Mesenchymal stem cell (in vitro differentiated cells and primary cell): ENCODE data around the gene PRKAR2B.

Experiments
- DNase-seq: peaks from one replicate; pipeline ENCODE4 v3.0.0-alpha.2; 2013
- H2AFZ ChIP-seq: one replicate; pipeline ENCODE4 v1.6.1; 2013; ENCODE audit warnings: low read depth, mild to moderate bottlenecking, control low read depth, inconsistent platforms, low read length, moderate library complexity
- H2AK5ac ChIP-seq: 2 replicates; pipeline ENCODE4 v1.6.1; 2013; ENCODE audit warnings: low read length, moderate library complexity, mild to moderate bottlenecking, inconsistent platforms; ENCODE audit not compliant: severe bottlenecking
- H2BK120ac ChIP-seq: one replicate; pipeline ENCODE4 v1.6.1; 2013; ENCODE audit warnings: low read depth, mild to moderate bottlenecking, inconsistent platforms, low read length, moderate library complexity
- H2BK12ac ChIP-seq, 2 experiments: one replicate each; pipeline ENCODE4 v1.6.1; 2013; ENCODE audit warnings: inconsistent platforms in 2 of 2, low read length in 2 of 2, mild to moderate bottlenecking in 2 of 2, moderate library complexity in 2 of 2, control low read depth in 1 of 2
- H2BK15ac ChIP-seq: one replicate; pipeline ENCODE4 v1.6.1; 2013; ENCODE audit warnings: mild to moderate bottlenecking, low read depth, inconsistent platforms; ENCODE audit not compliant: poor library complexity, severe bottlenecking
- H2BK5ac ChIP-seq: 2 replicates; pipeline ENCODE4 v1.6.1; 2013; ENCODE audit warnings: low read depth, mild to moderate bottlenecking, low read length, control low read depth, inconsistent platforms; ENCODE audit not compliant: poor library complexity, severe bottlenecking
- H3K14ac ChIP-seq, 2 experiments: one replicate each; pipeline ENCODE4 v1.6.1; 2013; ENCODE audit warnings: inconsistent platforms in 2 of 2, low read length in 2 of 2, control low read depth in 1 of 2, mild to moderate bottlenecking in 1 of 2, moderate library complexity in 1 of 2
- H3K18ac ChIP-seq, 2 experiments: one replicate each; pipeline ENCODE4 v1.6.1; 2013; ENCODE audit warnings: inconsistent platforms in 2 of 2, low read length in 2 of 2, control low read depth in 1 of 2, low read depth in 1 of 2, mild to moderate bottlenecking in 1 of 2
- H3K23ac ChIP-seq, 2 experiments: one replicate each; pipeline ENCODE4 v1.6.1; 2013; ENCODE audit warnings: inconsistent platforms in 2 of 2, low read length in 2 of 2, mild to moderate bottlenecking in 2 of 2, moderate library complexity in 2 of 2, control low read depth in 1 of 2
- H3K27ac ChIP-seq: 2 replicates; pipeline ENCODE4 v1.5.1; 2013; ENCODE audit warnings: mild to moderate bottlenecking, moderate library complexity, low read length, control low read depth, inconsistent platforms; ENCODE audit not compliant: poor library complexity, severe bottlenecking
- H3K27me3 ChIP-seq, 2 experiments: 2 replicates each; pipeline versions ENCODE4 v1.6.1 to v1.7.0; 2013; ENCODE audit warnings: low read length in 2 of 2, mild to moderate bottlenecking in 2 of 2, moderate library complexity in 2 of 2, control low read depth in 1 of 2, inconsistent platforms in 1 of 2; ENCODE audit not compliant: control insufficient read depth in 1 of 2, insufficient read depth in 1 of 2
- H3K36me3 ChIP-seq, 2 experiments: 2 replicates each; pipeline versions ENCODE4 v1.6.1 to v1.7.0; 2013; ENCODE audit warnings: low read length in 2 of 2, control low read depth in 1 of 2, inconsistent platforms in 1 of 2, low read depth in 1 of 2, mild to moderate bottlenecking in 1 of 2; ENCODE audit not compliant: insufficient read depth in 2 of 2, control insufficient read depth in 1 of 2
- H3K4ac ChIP-seq, 2 experiments: one replicate each; pipeline ENCODE4 v1.6.1; 2013; ENCODE audit warnings: inconsistent platforms in 2 of 2, low read length in 2 of 2, mild to moderate bottlenecking in 2 of 2, moderate library complexity in 2 of 2, control low read depth in 1 of 2, low read depth in 1 of 2
- H3K4me1 ChIP-seq: 2 replicates; pipeline ENCODE4 v1.6.1; 2013; ENCODE audit warnings: low read depth, low read length, control low read depth; ENCODE audit not compliant: control insufficient read depth, insufficient read depth
- H3K4me2 ChIP-seq: 2 replicates; pipeline ENCODE4 v1.6.1; 2013; ENCODE audit warnings: low read length, mild to moderate bottlenecking, inconsistent platforms; ENCODE audit not compliant: poor library complexity, severe bottlenecking
- H3K4me3 ChIP-seq, 2 experiments: 2 replicates each; pipeline versions ENCODE4 v1.5.1 to v1.7.0; 2013; ENCODE audit warnings: low read length in 2 of 2, mild to moderate bottlenecking in 2 of 2, control low read depth in 1 of 2, low read depth in 1 of 2; ENCODE audit not compliant: insufficient read depth in 1 of 2
- H3K79me1 ChIP-seq: replicated peaks from 2 replicates; pipeline ENCODE4 v1.6.1; 2013; ENCODE audit warnings: mild to moderate bottlenecking, control low read depth, low read length, inconsistent platforms; ENCODE audit not compliant: poor library complexity, severe bottlenecking
- H3K9ac ChIP-seq: 2 replicates; pipeline ENCODE4 v1.7.0; 2013; ENCODE audit warnings: mild to moderate bottlenecking, low read length, moderate library complexity
- H3K9me3 ChIP-seq: 2 replicates; pipeline ENCODE4 v1.7.0; 2013; ENCODE audit warnings: mild to moderate bottlenecking, low read length; ENCODE audit not compliant: control insufficient read depth
- H4K8ac ChIP-seq: one replicate; pipeline ENCODE4 v1.6.1; 2013; ENCODE audit warnings: inconsistent platforms, mild to moderate bottlenecking, low read length, moderate library complexity
- H4K91ac ChIP-seq: one replicate; pipeline ENCODE4 v1.6.1; 2013; ENCODE audit warnings: mild to moderate bottlenecking, low read length, inconsistent platforms
- WGBS: methylation state at CpG from one replicate; pipeline ENCODE4 v1.1.7; 2013; ENCODE audit warnings: mixed read lengths; 5-methylcytosine and 5-hydroxymethylcytosine counted together

PRKAR2B gene

GRCh38 chr7:107032720-107033438 lies 11.6 kb upstream of the PRKAR2B start:
- H2AFZ ChIP-seq, result no peak overlapping the region
- 96% methylated on average over 8 of the region's 8 CpGs for WGBS
- peak overlapping the region in 1 of 2 experiments; percentile 21 for H3K18ac ChIP-seq
- H3K79me1 ChIP-seq, result no peaks in the 10 kb centered on the region
- no peak overlapping the region for H3K23ac ChIP-seq
- no peaks in the 10 kb centered on the region for H3K36me3 ChIP-seq
- no peak overlapping the region for H3K14ac ChIP-seq
- H4K8ac ChIP-seq, result no peak overlapping the region
- no peak overlapping the region for H2BK12ac ChIP-seq
- H2BK5ac ChIP-seq, result no peak overlapping the region
- H3K9me3 ChIP-seq, result peaks cover 4% of the 10 kb centered on the region
- H3K27me3 ChIP-seq, result no peaks in the 10 kb centered on the region
- H3K27ac ChIP-seq, result no peak overlapping the region
- no peak overlapping the region for H2AK5ac ChIP-seq
- H3K4me2 ChIP-seq, result no peak overlapping the region
- H3K4me1 ChIP-seq, result no peaks in the 10 kb centered on the region
- H3K9ac ChIP-seq, result no peak overlapping the region
- H3K4me3 ChIP-seq, result no peak overlapping the region
- no peak overlapping the region for H2BK15ac ChIP-seq
- H2BK120ac ChIP-seq, result no peak overlapping the region
- no peak overlapping the region for H3K4ac ChIP-seq
- H4K91ac ChIP-seq, result no peak overlapping the region
- no peak for DNase-seq

GRCh38 chr7:107034553-107034952 lies 10.0 kb upstream of the PRKAR2B start:
- H3K36me3 ChIP-seq, result no peaks in the 10 kb centered on the region
- no peaks in the 10 kb centered on the region for H3K79me1 ChIP-seq
- no peak overlapping the region for H3K9ac ChIP-seq
- no peak overlapping the region for H2BK120ac ChIP-seq
- H2BK15ac ChIP-seq, result no peak overlapping the region
- H3K18ac ChIP-seq, result no peak overlapping the region
- no peak overlapping the region for H2AFZ ChIP-seq
- no peaks in the 10 kb centered on the region for H3K4me1 ChIP-seq
- no peak overlapping the region for H4K8ac ChIP-seq
- no peaks in the 10 kb centered on the region for H3K27me3 ChIP-seq
- no peak overlapping the region for H2BK12ac ChIP-seq
- no peak overlapping the region for H3K4me3 ChIP-seq
- DNase-seq, result no peak
- H3K4me2 ChIP-seq, result no peak overlapping the region
- no peak overlapping the region for H3K27ac ChIP-seq
- no peak overlapping the region for H3K4ac ChIP-seq
- no peak overlapping the region for H2AK5ac ChIP-seq
- H2BK5ac ChIP-seq, result no peak overlapping the region
- H4K91ac ChIP-seq, result no peak overlapping the region
- WGBS, result 92% methylated on average over 1 of the region's 1 CpG
- H3K14ac ChIP-seq, result no peak overlapping the region
- peaks cover 4% of the 10 kb centered on the region for H3K9me3 ChIP-seq
- no peak overlapping the region for H3K23ac ChIP-seq

- Histone ChIP-seq H2AFZ (no peak overlapping the region), H3K4me1 (no peaks in the 10 kb centered on the region), H3K4me2 (no peak overlapping the region), H3K36me3 (no peaks in the 10 kb centered on the region), H3K23ac (no peak overlapping the region), H4K91ac (no peak overlapping the region), H3K9me3 (peaks cover 4% of the 10 kb centered on the region), H3K4ac (no peak overlapping the region), H3K79me1 (no peaks in the 10 kb centered on the region), H2BK5ac (no peak overlapping the region), H3K9ac (no peak overlapping the region), H2BK15ac (no peak overlapping the region), H2BK120ac (no peak overlapping the region), H3K18ac (no peak overlapping the region), H2BK12ac (no peak overlapping the region), H4K8ac (no peak overlapping the region), H3K4me3 (no peak overlapping the region), H3K27me3 (no peaks in the 10 kb centered on the region), H2AK5ac (no peak overlapping the region), H3K27ac (no peak overlapping the region), H3K14ac (no peak overlapping the region)
- peak; percentile 96 for DNase-seq
Measured at GRCh38 chr7:107035446-107035845, 9.1 kb upstream of the PRKAR2B start.

- Histone ChIP-seq H3K27ac (no peak overlapping the region), H3K4me1 (no peaks in the 10 kb centered on the region), H3K79me1 (no peaks in the 10 kb centered on the region), H3K4ac (no peak overlapping the region), H3K18ac (no peak overlapping the region), H2AFZ (no peak overlapping the region), H3K9ac (no peak overlapping the region), H3K9me3 (peaks cover 4% of the 10 kb centered on the region), H4K8ac (no peak overlapping the region), H4K91ac (no peak overlapping the region), H3K23ac (no peak overlapping the region), H2BK12ac (no peak overlapping the region), H3K14ac (no peak overlapping the region), H2AK5ac (no peak overlapping the region), H2BK120ac (no peak overlapping the region), H3K4me3 (no peak overlapping the region), H2BK15ac (no peak overlapping the region), H3K36me3 (no peaks in the 10 kb centered on the region), H3K27me3 (no peaks in the 10 kb centered on the region), H3K4me2 (no peak overlapping the region), H2BK5ac (no peak overlapping the region)
- no peak for DNase-seq
- 89% methylated on average over 3 of the region's 4 CpGs for WGBS
Measured at GRCh38 chr7:107036535-107036934, 8.0 kb upstream of the PRKAR2B start.
